ENCODE data around the gene HDAC3.
"Not testable (repeated sequence)": the region's sequence is repeated elsewhere in the genome, so short reads cannot be mapped to it uniquely, and the experiment has no call there.

HDAC3 gene

GRCh38 chr5:141611289-141611688 lies 25.4 kb downstream of the HDAC3 start:
- DNase-seq (ENCODE audit: insufficient read length, low spot score) (no peak), FAIRE-seq (no peak)
- TF ChIP-seq CTCF (IDR thresholded peaks at IDR 0.05; ENCODE audit: insufficient read depth, missing control alignments), result no peak

GRCh38 chr5:141609921-141610320 lies 26.7 kb downstream of the HDAC3 start:
- not testable (repeated sequence) for FAIRE-seq; DNase-seq (ENCODE audit: insufficient read length, low spot score)

GRCh38 chr5:141609044-141609443 lies 27.6 kb downstream of the HDAC3 start:
- no peak for TF ChIP-seq CTCF (IDR thresholded peaks at IDR 0.05; ENCODE audit: insufficient read depth, missing control alignments)
- DNase-seq (ENCODE audit: insufficient read length, low spot score) (no peak), FAIRE-seq (no peak)

GRCh38 chr5:141608557-141608956 lies 28.1 kb downstream of the HDAC3 start:
- FAIRE-seq, result no peak
- no peak for DNase-seq (ENCODE audit: insufficient read length, low spot score)
- TF ChIP-seq CTCF (IDR thresholded peaks at IDR 0.05; ENCODE audit: insufficient read depth, missing control alignments), result no peak

- no peak for DNase-seq (ENCODE audit: insufficient read length, low spot score)
- TF ChIP-seq CTCF (IDR thresholded peaks at IDR 0.05; ENCODE audit: insufficient read depth, missing control alignments), result no peak
- FAIRE-seq, result no peak
These were observed 28.6 kb downstream of the HDAC3 start for GRCh38 chr5:141608046-141608445.

GRCh38 chr5:141605523-141606277 lies 30.9 kb downstream of the HDAC3 start:
- TF ChIP-seq CTCF (IDR thresholded peaks at IDR 0.05; ENCODE audit: insufficient read depth, missing control alignments), result no peak
- DNase-seq (ENCODE audit: insufficient read length, low spot score), result no peak
- FAIRE-seq, result no peak

GRCh38 chr5:141603923-141604717 lies 32.5 kb downstream of the HDAC3 start:
- DNase-seq (ENCODE audit: insufficient read length, low spot score) (no peak), FAIRE-seq (no peak)
- TF ChIP-seq CTCF (IDR thresholded peaks at IDR 0.05; ENCODE audit: insufficient read depth, missing control alignments), result no peak

Data from D721Med (cell line).